ENCODE results near the gene MRAS.

- no peak for TF ChIP-seq CTCF (conservative IDR thresholded peaks at IDR 0.05)
- TF ChIP-seq EZH2 (IDR thresholded peaks at IDR 0.05; ENCODE audit: low read depth) = no peak
These were observed 22.4 kb upstream of the MRAS start for GRCh38 chr3:138325990-138326389.
